Erythroblast (primary cell): ENCODE measurements around the gene THADA.
A peak's percentile ranks its signal among the peaks of the same experiment; 100 is the strongest.
"Not testable (repeated sequence)": the region's sequence is repeated elsewhere in the genome, so short reads cannot be mapped to it uniquely, and the experiment has no call there.

ENCODE experiments used
- DNase-seq, 2 experiments: peaks; one replicate each; lab custom pipeline; 2025; lab: John Stamatoyannopoulos, UW
- GATA1 ChIP-seq: IDR thresholded peaks from 2 replicates; pipeline ENCODE4 v1.6.1; 2011; ENCODE audit warnings: low read depth, mild to moderate bottlenecking, control low read depth, low read length, moderate library complexity
- POLR2A ChIP-seq: IDR thresholded peaks from 2 replicates; pipeline ENCODE4 v1.6.1; 2011; ENCODE audit warnings: mild to moderate bottlenecking, low read length

The THADA gene

GRCh38 chr2:43595603-43596412, at the start of gene THADA:
TSS of gene THADA (minus strand) at chr2:43596038. CDS start at chr2:43592392, 3,646 bp downstream.
- DNase-seq: peak; percentile 99
- TF ChIP-seq POLR2A (peak; percentile 100), GATA1 (no peak)

GRCh38 chr2:43643680-43644079, 47.8 kb upstream of the THADA start:
- no peak for DNase-seq
- no peak for TF ChIP-seq GATA1
- no peak for TF ChIP-seq POLR2A

GRCh38 chr2:43642363-43642762, 46.5 kb upstream of the THADA start:
- TF ChIP-seq POLR2A (no peak), GATA1 (no peak)
- no peak for DNase-seq

- TF ChIP-seq GATA1: no peak
Observed at GRCh38 chr2:43637030-43637803, 41.4 kb upstream of the THADA start, which contains the start of gene PLEKHH2. TSS of gene PLEKHH2 (plus strand) at chr2:43637260. CDS start at chr2:43644674, 7,414 bp downstream.

GRCh38 chr2:43636621-43637020, 40.8 kb upstream of the THADA start:
- DNase-seq: no peak
- TF ChIP-seq POLR2A (no peak), GATA1 (no peak)

More at GRCh38 chr2:43637030-43637803, 41.4 kb upstream of the THADA start, which contains the start of gene PLEKHH2:
- peak; percentile 84 to 89 for DNase-seq

- DNase-seq: not testable (repeated sequence)
Observed at GRCh38 chr2:43636153-43636552, 40.3 kb upstream of the THADA start.

- DNase-seq: no peak
Observed at GRCh38 chr2:43634604-43635306, 38.9 kb upstream of the THADA start.

GRCh38 chr2:43631618-43632317, 35.9 kb upstream of the THADA start:
- TF ChIP-seq GATA1 (no peak), POLR2A (no peak)
- no peak for DNase-seq

More at GRCh38 chr2:43634604-43635306, 38.9 kb upstream of the THADA start:
- TF ChIP-seq POLR2A (no peak), GATA1 (no peak)

- DNase-seq: no peak
- no peak for TF ChIP-seq POLR2A
- no peak for TF ChIP-seq GATA1
Observed at GRCh38 chr2:43622931-43623451, 27.2 kb upstream of the THADA start.

- no peak for DNase-seq
- no peak for TF ChIP-seq POLR2A
- no peak for TF ChIP-seq GATA1
Observed at GRCh38 chr2:43619511-43619910, 23.7 kb upstream of the THADA start.

- no peak for TF ChIP-seq GATA1
- TF ChIP-seq POLR2A: no peak
- DNase-seq: no peak
Observed at GRCh38 chr2:43616967-43617680, 21.3 kb upstream of the THADA start.

GRCh38 chr2:43612944-43613343, 17.1 kb upstream of the THADA start:
- DNase-seq: no peak
- TF ChIP-seq POLR2A (no peak), GATA1 (no peak)
